GM12875 (cell line): ENCODE data around the gene CEP295NL.

Source experiments
- H3K4me3 ChIP-seq: one replicate; pipeline ENCODE4 v1.5.1; 2011; ENCODE audit warnings: low read depth, low read length, control low read depth
- TF ChIP-seq, protein P1 (sequence below): IDR thresholded peaks from 2 replicates; pipeline ENCODE4 v1.5.1; 2011; ENCODE audit warnings: low read depth, mild to moderate bottlenecking, control low read depth, inconsistent platforms, low read length, moderate library complexity, borderline replicate concordance; ENCODE audit not compliant: insufficient read depth

Gene CEP295NL

DNA sequence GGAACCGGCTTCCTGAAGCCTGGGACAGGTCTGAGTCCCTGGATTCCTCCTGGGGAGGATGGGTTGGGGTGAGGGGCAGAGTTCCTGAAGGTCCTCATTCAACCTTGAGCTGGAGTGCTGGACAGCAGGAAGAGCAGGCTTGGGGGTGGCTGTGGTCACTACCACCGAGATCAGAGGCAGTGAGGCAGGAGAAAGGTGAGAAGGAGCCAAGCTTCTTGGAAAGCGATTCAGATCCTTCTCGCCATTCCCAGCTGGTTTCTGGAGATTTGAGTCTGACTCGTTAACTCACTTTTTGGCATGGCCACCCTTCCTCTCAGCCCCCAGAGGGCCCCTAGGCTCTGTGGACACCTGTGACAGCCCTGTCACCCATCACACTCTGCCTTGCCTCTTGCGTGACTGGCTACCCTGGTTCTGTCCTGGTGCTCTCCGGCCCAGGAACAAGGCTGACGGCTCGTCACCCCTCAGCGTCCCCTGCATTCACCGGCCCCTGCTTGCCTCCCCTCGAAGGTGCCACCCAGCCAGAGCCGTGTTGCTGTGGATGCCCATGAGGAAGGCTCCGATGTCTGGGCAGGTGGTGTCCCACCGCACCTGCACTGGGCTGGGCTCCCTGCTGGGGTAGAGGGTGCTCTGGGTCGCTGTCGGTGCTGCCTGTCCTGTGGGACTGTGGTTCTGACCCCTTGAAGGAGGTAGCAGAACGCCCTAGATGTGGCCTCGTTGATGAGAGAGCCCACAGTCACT lies 31.8 kb upstream of the CEP295NL start:
- TF ChIP-seq, protein P1, sequence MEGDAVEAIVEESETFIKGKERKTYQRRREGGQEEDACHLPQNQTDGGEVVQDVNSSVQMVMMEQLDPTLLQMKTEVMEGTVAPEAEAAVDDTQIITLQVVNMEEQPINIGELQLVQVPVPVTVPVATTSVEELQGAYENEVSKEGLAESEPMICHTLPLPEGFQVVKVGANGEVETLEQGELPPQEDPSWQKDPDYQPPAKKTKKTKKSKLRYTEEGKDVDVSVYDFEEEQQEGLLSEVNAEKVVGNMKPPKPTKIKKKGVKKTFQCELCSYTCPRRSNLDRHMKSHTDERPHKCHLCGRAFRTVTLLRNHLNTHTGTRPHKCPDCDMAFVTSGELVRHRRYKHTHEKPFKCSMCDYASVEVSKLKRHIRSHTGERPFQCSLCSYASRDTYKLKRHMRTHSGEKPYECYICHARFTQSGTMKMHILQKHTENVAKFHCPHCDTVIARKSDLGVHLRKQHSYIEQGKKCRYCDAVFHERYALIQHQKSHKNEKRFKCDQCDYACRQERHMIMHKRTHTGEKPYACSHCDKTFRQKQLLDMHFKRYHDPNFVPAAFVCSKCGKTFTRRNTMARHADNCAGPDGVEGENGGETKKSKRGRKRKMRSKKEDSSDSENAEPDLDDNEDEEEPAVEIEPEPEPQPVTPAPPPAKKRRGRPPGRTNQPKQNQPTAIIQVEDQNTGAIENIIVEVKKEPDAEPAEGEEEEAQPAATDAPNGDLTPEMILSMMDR: no peak
- H3K4me3 ChIP-seq: no peak overlapping the region

DNA sequence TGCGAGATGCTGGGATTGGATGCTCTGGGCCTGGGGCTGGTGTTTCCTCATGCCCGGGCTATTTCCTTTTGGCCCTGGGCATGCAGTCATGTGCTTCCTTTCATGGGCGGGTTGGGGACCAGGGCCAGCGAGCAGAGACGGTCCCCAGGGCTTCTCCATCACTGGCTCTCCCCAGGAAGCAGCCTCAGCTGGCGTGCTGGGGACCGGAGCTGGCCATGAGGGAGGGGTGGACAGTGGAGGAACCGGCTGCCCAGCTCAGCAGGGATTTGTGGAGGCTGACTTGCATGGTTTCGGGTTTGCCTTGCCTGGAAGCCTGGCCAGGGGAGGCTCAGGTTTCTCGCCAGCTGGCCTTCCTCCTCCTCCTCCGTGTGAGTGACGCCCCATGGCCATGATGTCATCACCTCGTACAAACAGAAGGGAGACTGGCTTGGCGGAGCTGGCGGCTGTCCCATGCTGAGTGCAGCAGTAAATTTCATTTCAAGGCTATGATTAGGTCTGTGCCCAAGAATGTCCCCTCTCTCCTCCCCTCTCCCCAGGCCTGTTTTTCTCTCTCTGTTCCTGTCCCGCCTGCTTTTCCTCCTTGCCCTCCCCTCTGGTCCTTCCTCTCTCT lies 31.1 kb upstream of the CEP295NL start:
- no peak overlapping the region for H3K4me3 ChIP-seq
- TF ChIP-seq, protein P1: no peak

DNA sequence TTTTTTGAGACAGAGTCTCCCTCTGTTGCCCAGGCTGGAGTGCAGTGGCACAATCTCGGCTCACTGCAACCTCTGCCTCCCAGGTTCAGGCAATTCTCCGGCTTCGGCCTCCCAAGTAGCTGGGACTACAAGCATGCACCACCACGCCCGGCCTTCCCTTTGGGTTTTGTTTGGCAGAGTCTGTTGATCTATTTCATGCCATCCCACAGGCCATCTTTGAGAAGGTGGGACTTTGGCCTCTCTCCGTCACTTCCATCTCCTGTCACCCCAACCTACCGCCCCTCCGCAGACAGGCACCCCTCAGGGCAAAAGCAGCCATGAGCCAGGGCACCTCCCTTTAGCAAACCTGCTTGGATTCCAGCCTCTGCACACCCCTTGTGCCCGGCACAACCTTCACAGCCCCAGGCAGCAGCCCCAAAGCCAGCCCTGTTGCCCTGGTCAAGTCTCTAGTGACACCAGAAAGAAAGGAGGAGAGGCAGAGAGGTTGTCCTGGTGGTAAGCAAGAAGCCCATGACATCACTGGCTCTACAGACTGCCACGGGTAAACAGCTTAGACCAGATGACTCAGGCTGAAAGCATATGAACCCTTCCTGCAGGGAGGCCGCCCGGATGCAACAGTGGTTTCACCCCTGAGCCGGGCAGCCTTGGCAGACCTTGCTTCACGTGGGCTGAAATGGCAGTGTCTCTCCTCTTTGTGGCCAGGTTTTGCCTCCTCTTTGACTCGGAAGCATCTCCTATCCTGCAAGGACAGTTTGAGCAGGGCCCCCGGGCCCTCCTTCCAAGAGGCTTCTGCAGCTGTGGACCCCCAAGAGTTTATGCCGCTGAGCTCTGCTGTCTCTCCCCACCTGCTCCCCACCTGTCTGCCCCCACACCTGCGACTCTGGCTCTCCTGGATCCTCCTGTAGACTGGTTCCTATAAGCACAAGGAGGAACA lies 30.3 kb upstream of the CEP295NL start:
- H3K4me3 ChIP-seq: no peak overlapping the region
- TF ChIP-seq, protein P1: no peak

DNA sequence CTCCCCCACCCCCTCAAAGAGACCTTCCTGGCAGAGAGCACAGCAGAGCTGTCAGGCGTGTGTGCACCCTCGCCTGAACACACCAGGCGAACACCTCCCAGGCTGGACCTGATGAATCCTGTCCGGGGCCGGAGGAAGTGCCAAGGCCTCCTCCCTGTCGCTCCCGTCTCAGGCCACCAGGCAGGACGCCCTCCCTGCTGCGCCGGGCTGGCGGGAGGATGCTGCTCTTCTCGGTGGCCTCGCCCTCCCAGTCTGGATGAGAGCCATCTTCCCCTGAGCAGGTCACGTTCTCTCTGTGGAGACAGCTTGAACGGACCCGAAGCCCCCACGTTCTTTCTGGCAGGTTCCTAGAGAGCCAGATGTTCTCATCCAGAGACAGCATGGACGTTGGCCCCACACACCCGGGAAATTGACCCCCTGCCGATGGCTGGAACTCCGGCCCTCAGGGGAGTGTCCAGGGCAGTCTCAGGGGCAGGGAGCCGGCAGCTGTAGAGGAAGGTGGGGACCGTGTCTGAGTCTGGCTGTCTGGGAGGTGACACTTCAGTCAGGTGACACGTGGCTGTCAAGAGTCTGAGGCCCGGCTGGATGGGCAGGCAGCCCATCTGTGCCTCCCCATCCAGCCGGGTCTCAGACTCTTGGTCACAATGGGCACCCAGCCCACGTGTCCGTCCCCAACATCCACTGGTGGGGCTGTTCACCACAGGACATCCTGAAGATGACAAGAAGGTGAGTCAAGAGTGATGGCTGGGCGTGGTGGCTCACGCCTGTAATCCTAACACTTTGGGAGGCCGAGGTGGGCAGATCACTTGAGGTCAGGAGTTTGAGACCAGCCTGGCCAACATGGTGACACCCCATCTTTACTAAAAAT lies 27.1 kb upstream of the CEP295NL start:
- no peak overlapping the region for H3K4me3 ChIP-seq
- TF ChIP-seq, protein P1: no peak

DNA sequence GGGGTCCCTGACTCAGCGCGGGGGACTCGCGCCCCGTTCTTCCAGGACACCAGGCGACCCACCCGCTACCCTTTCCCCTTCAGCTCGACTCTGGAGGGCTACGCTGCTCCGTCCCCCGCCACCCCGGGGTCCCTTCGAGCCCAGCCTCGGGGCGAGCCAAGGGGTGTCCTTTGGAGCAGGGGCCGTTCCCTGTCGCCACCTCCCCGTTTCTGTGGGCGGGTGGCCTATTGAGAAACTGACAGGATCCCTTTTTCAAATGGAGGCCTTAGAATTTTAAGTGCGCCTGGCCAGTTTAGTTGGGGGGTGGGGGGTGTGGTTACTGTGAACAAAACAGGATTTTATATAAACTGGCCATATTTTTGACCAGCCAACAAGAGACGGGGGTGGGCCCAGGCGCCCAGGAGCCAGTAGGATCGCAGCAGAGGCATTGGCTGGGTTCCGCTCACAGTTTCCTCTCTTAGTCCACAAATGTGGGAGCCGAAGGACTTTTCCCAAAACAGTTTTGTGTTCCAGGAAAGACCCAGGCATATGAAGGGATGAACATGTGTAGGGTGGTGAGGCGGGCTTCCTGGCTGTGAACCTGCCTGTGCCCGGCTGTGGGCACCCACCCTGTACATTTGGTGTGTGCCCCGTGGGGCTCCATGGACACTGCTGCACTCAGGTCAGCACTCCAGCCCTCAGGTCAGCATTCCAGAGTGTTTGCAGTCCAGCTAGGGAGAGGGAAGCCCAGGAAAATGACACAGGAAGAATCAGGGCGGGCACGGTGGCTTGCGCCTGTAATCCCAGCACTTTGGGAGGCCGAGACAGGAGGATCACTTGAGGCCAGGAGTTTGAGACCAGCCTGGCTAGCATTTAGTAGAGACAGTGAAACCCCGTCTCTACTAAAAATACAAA lies 22.9 kb upstream of the CEP295NL start:
- no peak overlapping the region for H3K4me3 ChIP-seq
- TF ChIP-seq, protein P1: no peak

DNA sequence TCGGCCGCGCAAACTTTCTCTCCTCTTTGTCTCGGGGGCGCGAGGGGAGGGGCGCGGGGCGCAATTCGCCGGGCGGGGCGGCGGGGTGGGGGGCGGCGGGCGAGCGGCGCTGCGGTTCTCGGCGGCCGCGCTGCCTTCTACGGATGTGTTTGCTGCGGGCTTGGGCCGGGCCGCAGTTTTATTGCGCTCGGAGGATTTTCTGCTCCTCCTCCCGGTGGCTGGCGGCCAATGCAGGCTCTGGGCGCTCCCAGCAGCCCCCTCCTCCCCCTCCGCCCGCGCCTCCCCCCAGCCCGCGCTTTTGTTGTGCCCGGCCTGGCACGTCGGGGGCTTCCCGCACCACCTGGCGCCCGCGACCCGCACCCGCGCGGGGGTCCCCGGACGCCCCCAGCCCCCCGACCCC lies 22.2 kb upstream of the CEP295NL start, which contains the start of gene TIMP2:
TIMP2 (minus strand) TSS at position 154 of the 400 bp plus-strand sequence. CDS start 299 bp downstream, outside the sequence.
- H3K4me3 ChIP-seq: no peak within 1 kb of the TSS
- TF ChIP-seq, protein P1: peak; percentile 28; the same call in 1 of the 2 replicates
